Activated naive CD4-positive, alpha-beta T cell treated with anti-CD3 and anti-CD28 coated beads, Interleukin-2, amount 50 U/mL, for 24 hours (primary cell): ENCODE data around the gene CADPS2.

Source experiments
- H3K27ac Mint-ChIP-seq: one replicate; pipeline ENCODE4 v1.8.0; 2021; ENCODE audit warnings: mild to moderate bottlenecking, mixed read lengths
- H3K27me3 Mint-ChIP-seq: one replicate; pipeline ENCODE4 v1.8.0; 2021; ENCODE audit warnings: mixed read lengths
- H3K36me3 Mint-ChIP-seq: one replicate; pipeline ENCODE4 v1.8.0; 2021; ENCODE audit warnings: mixed read lengths
- H3K4me1 Mint-ChIP-seq: one replicate; pipeline ENCODE4 v1.8.0; 2021; ENCODE audit warnings: mixed read lengths
- H3K4me3 Mint-ChIP-seq: one replicate; pipeline ENCODE4 v1.8.0; 2021; ENCODE audit warnings: mild to moderate bottlenecking, mixed read lengths
- H3K9me3 Mint-ChIP-seq: one replicate; pipeline ENCODE4 v1.8.0; 2021; ENCODE audit warnings: mixed read lengths

The CADPS2 gene

GRCh38 chr7:122764902-122765301 lies 121.4 kb downstream of the CADPS2 start:
- Mint-ChIP-seq H3K27me3 (no peaks in the 10 kb centered on the region), H3K4me1 (no peaks in the 10 kb centered on the region), H3K4me3 (no peak overlapping the region), H3K9me3 (no peaks in the 10 kb centered on the region), H3K27ac (no peak overlapping the region), H3K36me3 (no peaks in the 10 kb centered on the region)

DNA sequence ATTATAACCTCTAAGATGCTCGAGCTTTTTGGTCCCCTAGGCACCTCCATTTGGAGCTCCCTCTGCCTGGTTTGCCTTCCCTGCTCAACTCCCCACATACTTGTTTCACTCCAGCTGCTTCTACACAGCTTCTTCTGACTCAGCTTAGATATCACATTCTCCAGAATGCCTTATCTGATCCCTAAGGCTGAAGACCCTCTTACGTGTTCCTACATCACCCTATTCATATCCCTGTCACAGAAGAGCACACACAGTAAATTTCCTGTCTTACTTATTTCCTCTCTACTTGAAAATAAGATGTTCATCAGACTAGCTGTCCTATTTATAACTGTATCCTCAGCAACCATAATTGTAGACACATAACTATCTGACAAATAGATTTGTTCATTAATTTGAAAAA lies 122.2 kb downstream of the CADPS2 start:
- Mint-ChIP-seq H3K27ac (no peak overlapping the region), H3K4me1 (no peaks in the 10 kb centered on the region), H3K36me3 (no peaks in the 10 kb centered on the region), H3K4me3 (no peak overlapping the region), H3K9me3 (no peaks in the 10 kb centered on the region), H3K27me3 (no peaks in the 10 kb centered on the region)

DNA sequence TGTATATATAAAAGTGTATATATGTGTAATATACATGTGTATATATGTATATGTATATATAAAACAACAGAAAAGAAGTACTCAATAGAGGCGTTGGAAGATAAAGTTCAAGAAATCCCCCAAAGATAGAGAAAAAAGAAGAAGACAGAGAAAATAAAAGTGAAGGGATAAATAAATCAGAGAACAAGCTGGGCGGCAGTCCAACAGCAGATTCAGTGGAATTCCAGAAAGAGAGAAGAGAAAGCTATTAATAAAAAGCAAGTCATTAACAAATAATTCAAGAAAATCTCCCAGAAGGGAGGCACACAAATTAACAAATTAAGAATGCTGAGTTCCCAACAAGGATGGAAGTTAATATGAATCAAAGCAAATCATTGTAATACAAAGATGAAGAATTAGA lies 124.2 kb downstream of the CADPS2 start:
- Mint-ChIP-seq H3K9me3 (no peaks in the 10 kb centered on the region), H3K4me1 (no peaks in the 10 kb centered on the region), H3K4me3 (no peak overlapping the region), H3K36me3 (no peaks in the 10 kb centered on the region), H3K27me3 (no peaks in the 10 kb centered on the region), H3K27ac (no peak overlapping the region)

DNA sequence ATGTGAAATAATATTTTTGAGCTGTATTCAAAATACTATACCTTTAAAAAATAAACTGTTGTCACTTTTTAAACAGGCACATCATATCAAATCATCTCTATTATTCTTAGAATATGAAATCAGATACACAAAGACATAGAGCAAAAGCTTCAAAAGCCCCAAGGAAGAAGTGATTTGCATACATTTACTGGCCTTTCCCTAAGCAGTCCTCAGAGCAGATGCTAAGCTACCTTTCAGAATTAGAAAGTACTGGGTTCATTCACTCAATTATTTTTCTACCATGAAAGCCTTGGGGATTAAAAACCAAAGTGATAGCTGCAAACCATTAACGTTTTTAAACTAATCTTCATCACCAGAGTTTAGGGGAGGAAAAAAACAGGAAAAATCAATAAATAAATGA lies 127.8 kb downstream of the CADPS2 start:
- Mint-ChIP-seq H3K9me3 (no peaks in the 10 kb centered on the region), H3K4me3 (no peak overlapping the region), H3K27ac (no peak overlapping the region), H3K36me3 (no peaks in the 10 kb centered on the region), H3K27me3 (no peaks in the 10 kb centered on the region), H3K4me1 (no peaks in the 10 kb centered on the region)

DNA sequence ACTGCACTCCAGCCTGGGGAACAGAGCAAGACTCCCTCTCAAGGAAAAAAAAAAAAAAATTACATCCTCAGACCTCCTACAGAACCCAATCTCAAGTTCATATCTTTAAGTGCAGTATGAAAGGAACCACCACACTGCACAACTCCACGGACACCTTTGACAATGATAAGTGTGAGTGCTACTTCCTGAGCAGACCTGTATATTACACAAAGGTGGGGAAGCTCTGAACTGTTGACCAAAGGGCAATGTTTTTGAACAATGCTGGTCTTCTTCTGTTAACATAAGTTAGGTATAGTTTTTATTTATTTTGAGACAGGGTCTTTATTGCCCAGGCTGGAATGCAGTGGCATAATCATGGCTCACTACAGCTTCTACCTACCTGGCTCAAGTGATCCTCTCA lies 129.4 kb downstream of the CADPS2 start:
- no peak overlapping the region for H3K4me3 Mint-ChIP-seq
- no peak overlapping the region for H3K27ac Mint-ChIP-seq
- H3K4me1 Mint-ChIP-seq: no peaks in the 10 kb centered on the region
- H3K9me3 Mint-ChIP-seq: no peaks in the 10 kb centered on the region
- H3K36me3 Mint-ChIP-seq: no peaks in the 10 kb centered on the region
- no peaks in the 10 kb centered on the region for H3K27me3 Mint-ChIP-seq

- H3K4me1 Mint-ChIP-seq: no peaks in the 10 kb centered on the region
- H3K4me3 Mint-ChIP-seq: no peak overlapping the region
- no peaks in the 10 kb centered on the region for H3K27me3 Mint-ChIP-seq
- H3K27ac Mint-ChIP-seq: no peak overlapping the region
- no peaks in the 10 kb centered on the region for H3K36me3 Mint-ChIP-seq
- no peaks in the 10 kb centered on the region for H3K9me3 Mint-ChIP-seq
Observed at GRCh38 chr7:122755696-122756095, 130.6 kb downstream of the CADPS2 start.

- Mint-ChIP-seq H3K9me3 (no peaks in the 10 kb centered on the region), H3K4me3 (no peak overlapping the region), H3K4me1 (no peaks in the 10 kb centered on the region), H3K27me3 (no peaks in the 10 kb centered on the region), H3K27ac (no peak overlapping the region), H3K36me3 (no peaks in the 10 kb centered on the region)
Observed at GRCh38 chr7:122752583-122752982, 133.7 kb downstream of the CADPS2 start.

DNA sequence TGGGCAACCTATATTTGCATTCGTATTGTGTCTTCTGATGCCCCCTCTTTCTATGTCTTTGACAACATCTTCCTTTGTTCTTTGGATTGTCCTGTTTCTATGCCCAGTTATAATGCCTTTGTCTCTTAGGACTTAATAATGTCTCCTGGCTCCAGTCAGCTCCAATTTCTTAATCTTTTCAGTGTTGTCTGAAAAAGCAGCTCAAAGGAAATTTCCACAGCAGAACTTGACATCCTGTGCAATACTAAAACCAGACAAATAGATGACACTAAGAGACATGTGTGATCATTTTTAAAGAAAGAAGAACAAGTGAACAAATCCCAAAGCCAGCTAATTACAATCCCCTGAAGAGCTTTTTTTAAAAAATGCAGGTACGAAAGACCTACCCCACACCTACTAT lies 135.9 kb downstream of the CADPS2 start:
- no peak overlapping the region for H3K27ac Mint-ChIP-seq
- H3K27me3 Mint-ChIP-seq: no peaks in the 10 kb centered on the region
- H3K4me1 Mint-ChIP-seq: no peaks in the 10 kb centered on the region
- H3K9me3 Mint-ChIP-seq: no peaks in the 10 kb centered on the region
- no peak overlapping the region for H3K4me3 Mint-ChIP-seq
- H3K36me3 Mint-ChIP-seq: no peaks in the 10 kb centered on the region

- H3K4me1 Mint-ChIP-seq: no peaks in the 10 kb centered on the region
- H3K4me3 Mint-ChIP-seq: no peak overlapping the region
- no peaks in the 10 kb centered on the region for H3K36me3 Mint-ChIP-seq
- no peaks in the 10 kb centered on the region for H3K27me3 Mint-ChIP-seq
- H3K27ac Mint-ChIP-seq: no peak overlapping the region
- H3K9me3 Mint-ChIP-seq: no peaks in the 10 kb centered on the region
Observed at GRCh38 chr7:122748195-122748594, 138.1 kb downstream of the CADPS2 start.

GRCh38 chr7:122746948-122747347 lies 139.3 kb downstream of the CADPS2 start:
- H3K4me3 Mint-ChIP-seq: no peak overlapping the region
- H3K27ac Mint-ChIP-seq: no peak overlapping the region
- no peaks in the 10 kb centered on the region for H3K9me3 Mint-ChIP-seq
- H3K36me3 Mint-ChIP-seq: no peaks in the 10 kb centered on the region
- no peaks in the 10 kb centered on the region for H3K27me3 Mint-ChIP-seq
- no peaks in the 10 kb centered on the region for H3K4me1 Mint-ChIP-seq

DNA sequence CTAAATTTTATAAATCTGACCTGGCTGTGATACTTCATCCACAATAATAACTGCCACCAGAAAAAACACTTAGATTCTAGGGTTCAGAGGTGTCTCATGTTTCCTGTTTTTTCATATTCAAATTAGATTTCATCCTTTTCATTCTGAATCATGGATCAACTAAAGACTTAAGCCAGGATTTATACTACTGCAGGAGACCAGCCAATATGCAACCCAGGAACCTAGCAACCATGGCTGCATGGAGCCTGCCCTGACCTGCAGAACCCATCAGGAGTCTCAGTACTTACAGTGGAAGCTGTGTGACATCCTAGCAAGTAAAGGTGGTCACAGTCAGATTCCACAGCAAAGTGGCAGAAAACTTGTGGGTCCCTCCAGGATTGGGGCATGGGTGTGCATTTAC lies 143.0 kb downstream of the CADPS2 start:
- Mint-ChIP-seq H3K9me3 (peaks cover 6% of the 10 kb centered on the region), H3K4me1 (no peaks in the 10 kb centered on the region), H3K27ac (no peak overlapping the region), H3K4me3 (no peak overlapping the region), H3K27me3 (no peaks in the 10 kb centered on the region), H3K36me3 (no peaks in the 10 kb centered on the region)

DNA sequence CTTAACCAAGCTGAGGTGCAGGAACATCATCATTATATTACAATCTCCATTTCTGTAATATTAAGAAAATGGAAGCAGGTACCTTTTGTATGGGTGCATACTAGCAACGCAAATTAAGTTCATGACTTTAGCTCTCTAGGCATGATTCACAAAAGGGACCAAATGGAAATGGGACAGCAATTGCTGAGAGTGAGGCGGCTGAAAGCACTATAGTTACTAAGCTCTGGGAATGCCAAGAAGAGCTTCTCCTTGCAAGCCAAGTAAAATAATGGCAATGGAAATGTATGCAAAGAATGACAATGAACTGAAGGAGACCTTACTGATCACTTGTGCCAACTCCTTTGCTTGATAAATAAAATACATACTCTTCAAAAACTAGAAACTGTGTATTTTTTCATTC lies 147.3 kb downstream of the CADPS2 start:
- Mint-ChIP-seq H3K27me3 (no peaks in the 10 kb centered on the region), H3K36me3 (no peaks in the 10 kb centered on the region), H3K9me3 (peaks cover 6% of the 10 kb centered on the region), H3K27ac (no peak overlapping the region), H3K4me3 (no peak overlapping the region), H3K4me1 (no peaks in the 10 kb centered on the region)

DNA sequence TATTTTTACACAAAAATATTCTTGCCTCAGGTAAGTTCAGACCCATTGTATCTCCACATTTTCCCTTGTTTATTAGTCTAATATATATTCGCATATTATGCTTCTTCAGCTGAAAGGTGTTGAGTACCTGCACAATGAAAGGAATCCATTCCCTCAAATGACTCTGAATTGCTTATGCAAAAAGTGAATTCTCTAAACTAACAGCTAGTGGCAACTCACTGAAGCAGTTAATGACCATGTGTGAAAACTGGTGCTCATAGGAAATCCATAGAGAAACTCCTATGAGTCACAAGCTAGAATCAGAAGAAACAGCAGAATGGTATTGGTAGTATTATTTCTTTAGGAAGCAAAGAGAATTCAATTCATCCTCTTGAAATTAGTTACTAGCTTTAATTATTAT lies 150.1 kb downstream of the CADPS2 start:
- Mint-ChIP-seq H3K4me1 (no peaks in the 10 kb centered on the region), H3K27ac (no peak overlapping the region), H3K9me3 (peaks cover 6% of the 10 kb centered on the region), H3K27me3 (no peaks in the 10 kb centered on the region), H3K4me3 (no peak overlapping the region), H3K36me3 (no peaks in the 10 kb centered on the region)

- Mint-ChIP-seq H3K36me3 (no peaks in the 10 kb centered on the region), H3K27me3 (no peaks in the 10 kb centered on the region), H3K9me3 (no peaks in the 10 kb centered on the region), H3K4me3 (no peak overlapping the region), H3K4me1 (no peaks in the 10 kb centered on the region), H3K27ac (no peak overlapping the region)
Observed at GRCh38 chr7:122727759-122728158, 158.5 kb downstream of the CADPS2 start.

DNA sequence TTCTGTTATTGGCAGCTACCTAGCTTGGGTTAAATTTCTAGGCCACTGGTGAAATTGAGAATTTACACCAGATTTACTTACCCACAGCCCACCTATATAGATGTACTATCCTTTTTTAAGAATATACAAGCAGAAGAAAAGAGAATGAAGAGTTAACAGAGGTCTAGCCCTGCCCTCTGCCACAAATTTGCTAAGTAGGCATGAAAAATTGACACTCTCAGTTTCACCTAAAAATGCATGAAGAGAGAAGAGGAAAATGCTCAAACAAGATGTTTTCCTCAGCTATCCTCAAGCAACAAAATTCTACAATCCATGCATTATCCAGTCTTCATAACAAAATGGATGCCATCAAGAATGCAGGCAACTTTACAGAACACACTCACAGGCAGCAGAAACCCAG lies 158.9 kb downstream of the CADPS2 start:
- no peaks in the 10 kb centered on the region for H3K27me3 Mint-ChIP-seq
- no peaks in the 10 kb centered on the region for H3K36me3 Mint-ChIP-seq
- H3K4me1 Mint-ChIP-seq: no peaks in the 10 kb centered on the region
- no peak overlapping the region for H3K4me3 Mint-ChIP-seq
- H3K27ac Mint-ChIP-seq: no peak overlapping the region
- H3K9me3 Mint-ChIP-seq: no peaks in the 10 kb centered on the region

GRCh38 chr7:122726881-122727280 lies 159.4 kb downstream of the CADPS2 start:
- H3K4me3 Mint-ChIP-seq: no peak overlapping the region
- H3K9me3 Mint-ChIP-seq: no peaks in the 10 kb centered on the region
- no peak overlapping the region for H3K27ac Mint-ChIP-seq
- H3K4me1 Mint-ChIP-seq: no peaks in the 10 kb centered on the region
- H3K36me3 Mint-ChIP-seq: no peaks in the 10 kb centered on the region
- no peaks in the 10 kb centered on the region for H3K27me3 Mint-ChIP-seq

DNA sequence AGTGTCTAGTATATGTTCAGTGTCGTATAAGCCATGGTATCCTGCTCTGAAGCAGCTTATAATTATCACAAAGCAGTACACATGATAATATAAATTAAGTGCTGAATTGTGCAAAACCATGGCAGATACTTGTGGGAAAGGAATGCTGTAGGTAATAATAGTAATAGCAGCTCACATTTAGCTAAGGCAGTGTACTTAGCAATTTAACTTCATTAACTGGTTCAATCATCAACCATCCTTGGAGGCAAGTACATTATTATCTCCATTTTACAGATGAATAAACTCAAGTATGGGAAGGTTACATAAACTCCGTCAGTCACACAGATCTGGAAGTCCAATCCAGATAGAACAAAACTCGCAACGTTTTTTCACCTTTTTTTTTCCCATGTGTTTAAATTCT lies 161.9 kb downstream of the CADPS2 start:
- Mint-ChIP-seq H3K27me3 (no peaks in the 10 kb centered on the region), H3K4me1 (no peaks in the 10 kb centered on the region), H3K36me3 (no peaks in the 10 kb centered on the region), H3K9me3 (no peaks in the 10 kb centered on the region), H3K4me3 (no peak overlapping the region), H3K27ac (no peak overlapping the region)
